HG03060 (cell line): ENCODE measurements around the gene PTPRG.
A peak's percentile ranks its signal among the peaks of the same experiment; 100 is the strongest.

Source experiments
- ATAC-seq: cut with Tn5 transposase; IDR thresholded peaks from one replicate; pipeline ENCODE4 v1.9.1; 2021; ENCODE audit warnings: low read depth, moderate number of reproducible peaks; ENCODE audit not compliant: unreplicated experiment

Gene PTPRG

GRCh38 chr3:61901496-61901895, 340.1 kb downstream of the PTPRG start:
- ATAC-seq: no peak

GRCh38 chr3:61901986-61902385, 340.6 kb downstream of the PTPRG start:
- ATAC-seq: no peak

DNA sequence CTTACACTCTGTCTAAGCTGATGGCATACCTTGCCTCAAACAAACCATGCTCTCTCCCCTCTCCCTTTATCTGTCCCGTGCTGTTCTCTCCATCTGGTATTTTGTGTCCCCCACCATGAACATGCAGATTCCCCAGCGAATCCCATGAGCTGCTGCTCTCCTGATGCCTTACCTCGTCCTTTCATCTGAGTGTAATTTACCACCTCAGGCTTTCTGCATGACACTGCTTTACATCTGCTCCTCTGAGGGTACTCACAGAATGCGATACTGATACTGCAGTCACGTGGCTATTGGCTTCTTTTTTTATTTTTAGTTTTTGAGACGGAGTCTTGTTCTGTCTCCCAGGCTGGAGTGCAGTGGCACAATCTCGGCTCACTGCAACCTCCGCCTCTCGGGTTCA, 341.7 kb downstream of the PTPRG start:
- no peak for ATAC-seq

DNA sequence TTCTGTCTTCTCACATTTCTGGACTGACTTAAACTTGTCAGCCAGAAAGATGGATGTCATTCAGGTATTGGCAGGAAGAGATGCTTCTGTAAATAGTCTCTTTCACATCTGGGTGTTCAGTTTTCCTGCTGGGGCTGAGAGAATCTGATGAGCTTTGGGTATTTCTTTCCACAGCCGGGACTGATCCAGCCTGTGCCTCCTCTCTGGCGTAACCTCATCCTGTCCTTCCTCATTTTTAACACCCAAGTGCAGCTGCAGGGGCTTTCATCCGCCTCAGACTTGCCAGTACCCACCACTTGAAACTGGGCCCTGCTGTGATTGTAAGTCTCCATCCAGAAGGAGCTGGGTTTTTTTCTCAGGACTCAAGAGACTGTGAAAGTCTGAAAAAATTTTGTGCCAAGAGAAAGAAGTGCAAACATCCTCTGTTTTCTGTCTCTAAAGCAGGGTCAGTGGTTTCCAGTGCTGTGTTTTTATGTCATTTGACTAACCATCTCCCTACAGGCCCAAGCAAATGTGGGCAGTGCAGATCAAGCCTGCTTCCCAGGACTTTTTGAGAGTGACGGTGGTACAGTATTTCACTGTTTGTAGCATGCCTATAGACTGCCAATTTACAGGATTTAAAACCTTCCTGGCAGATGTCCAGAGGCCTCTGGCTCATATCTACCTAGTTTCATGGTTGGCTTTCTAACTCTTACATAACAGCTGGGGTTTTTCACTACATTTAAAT, 342.7 kb downstream of the PTPRG start:
- ATAC-seq: no peak

DNA sequence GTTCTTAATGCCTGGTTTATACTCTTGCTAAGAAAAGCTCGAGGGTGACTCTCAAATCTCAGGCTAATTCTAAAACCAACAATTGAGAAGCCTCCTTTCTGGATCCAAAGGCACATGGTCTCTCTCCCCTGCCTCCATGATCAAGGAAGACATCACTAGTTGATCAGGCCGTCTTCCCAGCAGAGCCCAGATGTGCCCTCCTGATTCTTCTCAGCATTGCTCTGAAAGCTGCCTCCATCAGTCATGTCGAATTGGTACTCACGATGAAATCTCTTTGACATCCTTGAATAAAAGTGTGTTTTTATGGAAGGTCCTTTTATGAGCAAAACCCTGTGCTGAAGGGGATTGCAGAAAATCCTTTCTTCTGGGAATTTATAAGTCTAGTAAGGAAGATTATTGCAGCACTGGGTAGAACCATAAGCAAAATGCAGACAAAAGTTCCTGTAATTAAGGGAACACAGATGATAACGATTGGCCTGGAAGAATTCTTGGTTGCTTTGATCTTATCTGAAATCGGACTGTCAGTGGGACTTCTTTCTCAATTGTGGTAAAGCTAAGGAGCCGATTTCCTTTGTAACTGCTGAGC, 345.9 kb downstream of the PTPRG start:
- no peak for ATAC-seq

GRCh38 chr3:61908382-61908781, 347.0 kb downstream of the PTPRG start:
- ATAC-seq: no peak

DNA sequence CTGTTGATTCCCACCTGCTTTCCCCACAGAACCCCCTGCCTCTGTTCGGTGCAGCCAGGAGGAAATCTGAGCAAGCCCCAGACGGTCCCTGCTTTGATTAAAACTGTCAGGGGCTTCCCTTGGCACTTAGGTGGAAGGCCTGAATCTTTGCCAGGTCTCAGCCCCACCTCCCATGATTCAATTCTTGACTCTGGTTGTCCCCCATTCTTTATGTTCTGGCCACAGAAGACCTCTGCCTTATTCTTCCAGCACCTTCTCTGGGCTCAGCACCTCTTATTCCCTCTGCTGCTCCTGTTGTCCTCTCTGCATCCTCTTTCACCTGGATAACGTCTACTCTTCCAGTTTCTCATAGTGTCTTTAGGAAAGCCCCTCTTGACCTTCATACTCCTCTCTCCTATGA, 349.4 kb downstream of the PTPRG start:
- no peak for ATAC-seq

- ATAC-seq: peak; percentile 90
Measured at GRCh38 chr3:61912158-61912557, 350.8 kb downstream of the PTPRG start.

GRCh38 chr3:61913701-61914100, 352.3 kb downstream of the PTPRG start:
- ATAC-seq: no peak

DNA sequence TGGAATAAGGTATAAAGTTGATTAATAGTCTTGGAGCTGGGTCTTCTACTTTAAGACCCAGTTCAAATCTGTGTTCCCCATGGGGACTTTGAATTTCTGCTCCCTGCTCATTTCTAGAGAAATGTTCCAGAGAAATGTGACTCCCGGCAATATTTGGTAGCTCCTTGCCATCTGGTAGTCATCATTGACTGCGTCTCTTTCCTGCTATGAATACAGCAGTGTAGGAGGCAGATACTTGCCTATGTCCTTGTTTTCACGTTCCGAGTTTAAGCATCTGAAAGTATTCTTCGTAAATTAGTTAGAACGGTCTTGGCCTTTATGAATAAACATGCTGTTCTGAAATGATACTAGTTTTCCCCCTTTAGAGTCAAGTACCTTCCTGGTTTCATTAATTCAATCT, 352.9 kb downstream of the PTPRG start:
- ATAC-seq: no peak

- no peak for ATAC-seq
Measured at GRCh38 chr3:61915296-61915695, 353.9 kb downstream of the PTPRG start.

- ATAC-seq: no peak
Measured at GRCh38 chr3:61919371-61919770, 358.0 kb downstream of the PTPRG start.

- no peak for ATAC-seq
Measured at GRCh38 chr3:61922118-61922517, 360.7 kb downstream of the PTPRG start.

- ATAC-seq: no peak
Measured at GRCh38 chr3:61924090-61924735, 362.8 kb downstream of the PTPRG start.

DNA sequence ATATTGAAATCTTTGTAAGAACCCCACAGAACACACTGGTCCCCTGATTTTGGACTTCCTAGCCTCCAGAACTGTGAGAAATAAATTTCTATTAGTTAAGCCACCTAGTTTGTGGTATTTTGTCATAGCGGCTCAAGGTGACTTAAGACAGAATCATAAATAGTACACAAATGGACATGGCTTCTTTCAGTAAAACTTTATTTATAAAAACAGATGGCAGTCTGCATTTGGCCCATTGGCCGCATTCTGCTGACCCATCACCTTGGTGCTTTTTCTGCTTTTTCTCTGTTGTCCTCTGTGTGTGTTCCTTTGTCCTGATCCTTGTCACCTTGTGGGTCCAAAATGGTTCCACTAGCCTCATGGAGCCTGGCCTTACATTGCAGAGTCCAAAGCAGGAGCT, 363.6 kb downstream of the PTPRG start:
- ATAC-seq: no peak

DNA sequence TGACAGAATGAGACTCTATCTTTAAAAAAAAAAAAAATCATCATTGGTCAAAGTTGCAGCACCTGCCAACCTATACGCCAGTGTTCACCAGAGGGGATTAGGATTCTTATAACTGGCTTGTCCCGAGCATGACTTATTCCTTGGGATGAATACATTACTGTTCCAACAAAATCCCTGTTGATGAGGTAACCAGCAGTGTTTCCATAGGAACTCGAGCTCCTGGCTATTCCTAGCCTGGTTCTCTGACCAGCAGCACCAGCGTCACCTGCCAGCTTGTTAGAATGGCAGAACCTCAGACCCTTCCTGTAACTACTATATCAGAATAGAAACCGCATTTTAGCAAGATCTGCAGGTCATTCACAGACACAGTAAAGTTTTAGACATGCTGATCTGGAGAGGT, 364.4 kb downstream of the PTPRG start:
- ATAC-seq: no peak

GRCh38 chr3:61926923-61927322, 365.6 kb downstream of the PTPRG start:
- no peak for ATAC-seq

DNA sequence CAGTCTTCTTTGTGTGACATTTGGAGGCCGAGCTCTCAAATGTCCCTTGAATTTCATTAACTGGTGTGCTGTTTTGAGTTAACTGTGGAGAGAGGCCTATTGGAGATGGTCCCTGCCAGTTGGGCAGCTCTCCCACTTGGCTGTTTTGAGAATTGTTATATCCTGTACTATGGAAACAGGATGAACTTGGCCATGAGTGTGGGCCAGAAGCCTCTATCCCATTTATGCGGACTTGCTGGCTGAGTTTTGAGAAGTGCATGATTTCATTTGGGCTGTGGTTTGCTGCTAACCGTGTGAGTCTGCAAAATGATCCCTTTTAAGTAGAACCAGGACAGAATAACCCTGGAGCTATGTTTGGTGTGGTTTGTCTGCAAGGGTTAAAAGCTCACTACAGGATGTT, 366.0 kb downstream of the PTPRG start:
- no peak for ATAC-seq

- no peak for ATAC-seq
Measured at GRCh38 chr3:61928039-61928438, 366.7 kb downstream of the PTPRG start.

DNA sequence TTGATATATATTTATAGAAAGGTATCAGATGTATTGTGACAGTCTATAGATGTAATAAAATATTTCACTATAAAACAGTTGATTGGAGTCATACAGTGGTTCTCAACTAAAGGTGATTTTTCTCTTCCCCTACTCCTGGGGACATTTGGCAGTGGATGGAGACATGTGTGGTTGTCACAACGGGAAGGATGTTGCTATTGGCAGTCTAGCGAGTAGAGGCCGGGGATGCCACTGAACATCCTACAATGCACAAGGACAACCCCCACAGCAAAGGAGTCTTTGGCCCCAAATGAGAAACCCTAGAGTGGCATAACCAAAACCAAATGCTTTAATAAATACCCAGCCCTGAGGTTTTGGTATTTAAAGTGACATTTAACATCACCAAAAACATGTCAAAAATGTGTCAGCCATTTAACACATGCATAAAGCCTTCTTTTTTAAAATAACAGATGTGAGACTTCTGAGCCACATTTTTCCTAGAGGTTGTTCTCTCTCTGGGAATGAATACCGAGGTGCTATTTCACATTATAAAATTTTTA, 367.5 kb downstream of the PTPRG start:
- no peak for ATAC-seq

DNA sequence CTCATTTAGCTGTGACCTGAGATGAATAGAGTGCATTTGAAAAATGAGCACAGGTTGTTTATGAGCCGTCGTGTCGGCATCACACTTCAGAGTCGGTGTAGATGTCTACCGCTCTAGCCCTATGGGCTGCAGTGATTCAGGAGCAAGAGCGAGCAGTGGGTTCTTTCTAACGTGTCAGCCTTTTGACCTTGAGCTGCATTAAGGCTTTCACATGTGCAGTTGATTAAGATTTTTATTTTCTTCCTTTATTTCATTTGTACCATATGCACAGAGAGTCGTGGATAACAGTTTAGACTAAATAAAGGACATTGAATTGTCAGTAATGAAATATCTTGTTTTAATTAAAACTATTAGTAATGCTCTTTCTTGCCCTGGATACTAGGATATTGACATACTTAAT, 368.2 kb downstream of the PTPRG start:
- ATAC-seq: no peak

- ATAC-seq: no peak
Measured at GRCh38 chr3:61932499-61932898, 371.1 kb downstream of the PTPRG start.
